GM18909 (cell line): ENCODE measurements around the gene THBS2.

ENCODE experiments used
- ATAC-seq: cut with Tn5 transposase; IDR thresholded peaks from one replicate; pipeline ENCODE4 v1.9.1; 2021; ENCODE audit warnings: mild to moderate bottlenecking; ENCODE audit not compliant: unreplicated experiment, poor library complexity

THBS2 gene

DNA sequence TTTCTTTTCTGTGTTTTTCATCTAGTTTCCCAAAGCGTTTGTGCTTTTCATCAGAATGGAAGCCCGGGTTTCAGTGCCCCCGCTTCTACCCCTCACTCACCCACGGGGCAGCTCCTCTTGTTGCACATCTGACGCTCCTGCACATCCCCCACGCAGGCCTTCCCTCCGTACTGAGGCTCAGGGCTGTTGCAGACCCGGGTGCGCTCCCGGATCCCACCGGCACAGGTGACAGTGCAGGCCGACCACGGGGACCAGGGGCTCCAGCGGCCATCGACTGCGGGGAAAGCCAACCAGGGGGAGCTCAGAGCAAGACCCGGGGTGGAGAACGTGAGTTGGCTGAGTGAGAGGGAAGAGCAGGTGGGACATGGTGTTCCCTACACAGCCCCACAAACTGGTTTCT, 19.0 kb downstream of the THBS2 start:
- ATAC-seq: no peak

DNA sequence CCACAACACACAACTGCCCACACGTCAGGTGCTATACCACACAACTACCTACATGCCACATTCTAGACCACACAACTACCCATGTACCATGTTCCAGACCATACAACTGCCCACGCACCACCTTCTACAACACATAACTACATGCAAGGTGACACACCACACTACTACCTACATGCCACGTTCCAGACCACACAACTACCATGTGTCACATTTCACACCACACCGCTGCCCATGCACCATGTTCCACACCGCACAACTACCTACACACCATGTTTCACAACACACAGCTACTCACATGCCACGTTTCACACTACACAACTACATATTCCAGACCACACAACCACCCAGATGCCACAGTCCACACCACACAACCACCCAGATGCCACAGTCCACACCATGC, 19.8 kb downstream of the THBS2 start:
- no peak for ATAC-seq

DNA sequence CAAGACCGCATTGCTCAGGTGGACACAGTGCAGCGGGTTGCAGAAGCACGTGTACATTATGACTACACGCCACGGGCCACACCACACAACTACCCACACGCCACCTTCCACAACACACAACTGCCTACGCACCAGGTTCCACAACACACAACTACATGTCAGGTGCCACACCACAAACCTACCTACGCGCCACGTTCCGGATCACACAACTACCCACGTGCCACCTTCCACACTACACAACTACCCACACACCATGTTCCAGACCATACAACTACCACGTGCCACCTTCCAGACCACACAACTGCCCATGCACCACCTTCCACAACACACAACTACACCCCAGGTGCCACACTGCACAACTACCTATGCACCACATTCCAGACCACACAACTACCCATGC, 20.5 kb downstream of the THBS2 start:
- no peak for ATAC-seq

DNA sequence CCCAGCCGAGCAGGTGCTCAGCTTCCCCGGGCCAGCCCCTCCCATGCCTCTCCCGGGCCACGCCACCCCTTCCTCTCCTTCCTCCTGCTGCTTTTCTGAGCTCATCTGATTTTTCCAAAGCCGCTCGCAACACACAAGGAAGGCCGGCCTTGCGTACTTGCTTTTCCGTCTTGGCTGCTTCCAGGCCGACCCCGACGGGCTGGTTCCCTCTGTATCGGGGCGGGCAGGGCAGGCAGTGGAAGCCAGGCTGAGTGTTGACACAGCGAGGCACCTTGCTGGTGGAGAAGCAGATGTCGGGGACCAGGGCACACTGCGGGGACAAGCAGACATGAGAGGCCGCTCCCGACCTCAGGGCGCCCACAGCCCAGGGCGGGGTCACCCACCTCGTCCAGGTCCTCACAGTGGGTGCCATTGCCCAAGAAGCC, 21.1 kb downstream of the THBS2 start:
- no peak for ATAC-seq

DNA sequence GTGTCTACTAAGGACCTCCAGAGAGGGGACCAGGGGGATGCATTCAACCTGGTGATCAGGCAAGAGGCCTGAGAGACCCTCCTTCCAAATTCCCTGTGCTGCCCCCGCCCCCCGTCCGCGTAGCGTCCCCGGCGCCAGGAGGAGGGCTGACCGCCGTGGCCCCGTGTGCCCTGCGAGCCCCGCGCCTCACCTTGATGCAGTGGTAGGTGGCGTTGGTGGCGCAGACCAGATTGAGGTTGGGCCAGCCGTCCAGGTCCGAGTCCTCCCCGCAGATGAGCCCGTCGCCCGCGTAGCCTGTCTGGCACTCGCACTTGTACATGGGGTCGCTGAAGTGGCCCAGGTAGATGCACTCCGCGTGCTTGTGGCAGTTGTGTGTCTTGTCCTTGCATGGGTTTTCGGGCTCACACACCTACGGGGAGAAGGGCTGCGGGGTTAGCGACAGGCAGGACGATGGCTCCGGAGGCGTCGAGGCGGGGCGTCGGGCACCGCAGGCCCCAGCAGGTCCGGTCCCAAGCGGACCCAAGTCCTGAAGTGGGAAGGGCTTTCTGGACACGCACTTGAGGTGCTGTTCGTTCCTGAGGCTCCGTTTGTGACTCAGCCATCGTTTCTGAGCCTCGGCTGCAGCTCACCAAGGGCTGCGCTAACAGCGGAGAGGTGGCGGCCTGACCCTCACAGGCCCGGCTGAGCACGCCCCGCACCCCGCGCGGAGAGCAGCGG, 21.7 kb downstream of the THBS2 start:
- no peak for ATAC-seq

DNA sequence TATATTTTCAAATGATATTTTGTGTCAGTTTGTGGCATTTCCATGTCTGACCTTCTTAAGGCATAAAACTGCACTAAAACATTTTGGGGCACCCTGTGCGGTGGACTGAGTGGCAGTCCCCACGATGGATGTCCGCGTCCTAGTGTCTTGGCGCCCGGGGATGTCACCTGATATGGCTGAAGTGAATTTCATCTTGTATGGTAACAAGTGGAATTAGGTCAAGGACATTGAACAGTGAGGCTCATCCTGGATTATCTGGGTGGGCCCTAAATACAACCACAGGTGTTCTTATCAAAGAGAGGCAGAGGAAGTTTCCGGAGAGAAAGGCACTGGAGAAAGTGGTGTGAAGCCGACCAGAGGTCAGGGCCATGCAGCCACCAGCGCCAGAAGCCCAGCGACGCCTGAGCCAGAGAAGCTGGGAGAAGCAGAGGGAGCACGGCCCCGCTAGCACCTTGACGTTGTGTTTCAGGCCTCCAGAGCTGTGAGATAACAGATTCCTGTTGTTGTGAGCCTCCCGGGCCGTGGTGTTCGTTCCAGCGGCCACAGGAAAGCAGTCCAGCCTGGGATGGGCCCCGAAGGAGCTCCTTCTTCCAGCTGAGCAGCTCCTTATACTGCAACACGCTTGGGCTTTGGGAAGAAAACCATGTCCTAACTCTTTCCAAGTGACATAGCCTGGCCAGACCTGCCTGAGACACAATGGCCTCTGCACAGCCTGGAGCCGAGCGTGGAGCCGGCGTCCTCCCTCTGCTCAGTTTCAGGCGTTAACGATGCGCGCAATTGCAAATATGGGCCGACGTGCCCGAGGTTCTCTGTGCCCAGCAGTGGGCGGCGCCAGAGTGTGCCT, 22.5 kb downstream of the THBS2 start:
- no peak for ATAC-seq

DNA sequence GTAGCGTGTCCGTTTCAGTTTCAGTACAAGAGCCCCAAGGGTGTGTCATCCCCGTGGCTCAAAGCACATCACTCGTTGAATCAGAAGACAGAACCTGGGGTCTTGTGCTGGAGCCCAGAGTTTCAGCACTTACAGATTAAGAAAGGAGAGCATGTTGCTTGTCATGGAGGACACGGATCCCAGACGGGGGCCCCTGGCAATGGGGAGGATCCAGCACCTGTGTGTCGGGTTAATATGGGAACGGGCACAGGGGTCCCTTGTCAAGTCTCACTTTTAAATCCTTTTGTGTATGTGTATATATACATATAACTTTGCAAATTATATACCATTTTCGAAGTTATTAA, 23.4 kb downstream of the THBS2 start:
- ATAC-seq: no peak

DNA sequence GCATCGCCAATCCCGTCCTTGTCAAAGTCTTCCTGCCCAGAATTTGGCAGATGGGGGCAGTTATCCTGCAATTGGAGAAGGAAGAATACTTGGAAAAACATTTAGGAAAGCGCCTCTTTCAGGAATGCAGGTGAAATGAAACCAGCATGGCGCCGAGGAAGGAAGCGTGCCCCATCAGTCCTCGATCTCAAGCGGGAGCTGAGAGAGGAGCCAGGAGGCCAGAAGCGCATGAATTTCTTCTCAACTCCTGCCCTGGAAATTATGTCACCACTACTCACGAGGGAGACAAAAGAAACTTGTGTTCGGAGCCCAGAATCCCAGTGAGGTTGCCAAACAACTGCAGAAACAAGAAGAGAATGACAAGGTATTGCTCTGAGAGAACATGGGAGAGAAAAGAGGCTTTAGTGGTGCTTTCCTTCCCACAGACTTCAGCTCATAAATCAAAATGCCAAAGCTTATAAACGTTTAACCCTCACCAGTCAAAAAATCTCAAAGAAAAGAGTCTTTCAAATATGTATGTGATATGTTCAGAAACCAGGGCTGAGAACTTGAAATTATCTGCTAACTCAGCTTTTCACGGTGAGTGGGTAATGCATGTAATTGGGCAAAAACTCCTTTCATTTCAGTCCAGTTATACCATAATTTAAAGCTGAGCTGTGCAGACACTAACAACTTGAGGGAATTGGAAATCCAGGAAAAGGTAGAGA, 23.9 kb downstream of the THBS2 start:
- ATAC-seq: no peak

DNA sequence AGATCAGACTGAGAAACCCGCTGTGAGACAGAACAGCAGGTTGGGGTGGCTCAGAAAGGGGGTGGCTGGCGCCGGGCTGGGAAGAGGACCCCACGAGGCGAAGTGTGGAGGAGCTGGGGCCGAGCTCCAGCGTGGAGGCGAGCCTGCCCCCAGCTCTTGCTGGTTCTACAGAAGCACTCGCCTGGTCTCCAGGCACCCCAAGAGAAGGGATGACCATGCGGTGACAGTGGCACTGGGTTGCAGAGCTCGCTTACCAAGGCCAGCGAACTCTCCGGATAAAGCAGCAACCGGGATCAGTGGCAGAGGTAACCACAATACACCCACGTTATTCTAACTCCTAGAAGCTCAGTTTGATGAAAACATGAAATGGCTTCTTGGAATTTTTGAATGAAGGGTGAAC, 26.5 kb downstream of the THBS2 start:
- ATAC-seq: no peak

DNA sequence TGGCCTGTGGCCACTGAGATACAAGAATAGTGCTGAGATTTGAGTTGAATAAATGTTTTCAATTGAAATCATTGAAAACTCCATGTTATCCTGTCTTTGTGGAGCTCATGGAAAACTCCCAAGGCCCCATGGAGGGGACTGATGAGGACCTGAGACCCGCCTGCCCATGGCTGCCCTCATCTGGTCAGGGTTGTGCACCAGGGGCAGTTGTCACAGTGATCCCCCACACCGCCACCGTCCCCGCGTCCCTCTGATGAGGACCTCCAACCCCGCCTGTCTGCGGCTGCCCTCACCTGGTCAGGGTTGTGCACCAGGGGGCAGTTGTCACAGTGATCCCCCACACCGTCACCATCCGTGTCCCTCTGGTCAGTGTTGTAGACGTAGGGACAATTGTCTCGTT, 27.8 kb downstream of the THBS2 start:
- no peak for ATAC-seq

DNA sequence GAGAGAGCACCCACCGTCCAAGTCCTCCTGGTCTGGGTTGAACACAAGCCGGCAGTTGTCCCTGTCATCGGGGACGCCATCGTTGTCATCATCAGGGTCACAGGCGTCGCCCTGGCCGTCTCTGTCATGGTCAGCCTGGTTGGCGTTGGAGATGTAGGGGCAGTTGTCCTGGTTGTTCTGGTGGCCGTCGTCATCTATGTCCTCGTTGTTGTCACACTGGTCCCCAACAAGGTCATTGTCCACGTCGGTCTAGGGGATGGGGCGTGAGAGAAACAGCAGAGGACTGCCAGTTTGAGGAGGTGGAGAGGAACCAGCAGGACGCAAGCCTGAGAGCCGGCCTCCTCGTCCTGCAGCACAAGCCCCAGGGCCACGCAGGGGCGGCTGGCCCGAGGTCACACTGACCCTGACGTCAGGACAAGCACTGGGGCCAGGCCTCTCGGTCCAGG, 28.5 kb downstream of the THBS2 start:
- no peak for ATAC-seq

DNA sequence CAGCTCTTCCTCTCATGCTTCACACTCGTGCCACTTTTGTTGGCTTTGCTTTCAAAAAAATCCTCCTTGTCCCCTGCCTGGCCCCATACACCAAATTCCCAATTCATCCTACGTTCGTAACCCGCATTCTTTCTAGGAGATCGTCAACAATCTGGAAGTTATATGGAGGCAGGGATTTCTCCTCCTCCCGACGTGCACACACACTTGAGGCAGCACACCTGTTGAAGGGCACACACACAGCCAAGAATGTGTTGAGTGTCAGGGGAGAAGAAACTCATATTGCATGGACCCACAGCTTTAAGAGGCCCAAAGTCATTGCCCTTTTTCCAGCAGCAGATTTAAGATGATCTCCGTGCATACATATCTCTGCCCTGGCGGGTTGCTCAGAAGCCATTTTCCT, 28.9 kb downstream of the THBS2 start:
- no peak for ATAC-seq

DNA sequence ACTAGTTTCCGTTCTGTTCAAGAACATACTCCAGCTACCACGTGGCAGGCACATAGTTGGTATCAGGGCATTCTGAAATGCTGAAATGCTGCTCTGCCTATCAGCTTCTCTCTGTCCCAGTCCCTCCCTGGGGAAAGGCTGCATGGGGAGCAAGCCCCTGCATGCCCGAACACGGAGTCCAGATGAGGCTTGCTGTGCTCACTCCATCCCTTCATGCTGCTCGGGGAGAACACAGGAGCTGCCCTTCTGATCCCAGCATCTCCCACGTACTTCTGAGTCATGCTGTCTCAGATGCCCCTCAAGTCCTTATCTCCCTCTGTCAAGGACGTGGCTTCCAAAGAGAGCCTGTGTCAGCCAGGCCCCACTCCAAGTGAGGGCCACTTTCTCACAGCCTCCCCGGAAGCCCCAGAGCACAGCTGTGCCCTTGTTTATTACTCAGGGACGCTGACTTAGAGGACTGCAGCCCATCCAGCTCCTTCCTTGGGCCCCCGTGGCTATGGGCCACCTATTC, 29.4 kb downstream of the THBS2 start:
- ATAC-seq: no peak

DNA sequence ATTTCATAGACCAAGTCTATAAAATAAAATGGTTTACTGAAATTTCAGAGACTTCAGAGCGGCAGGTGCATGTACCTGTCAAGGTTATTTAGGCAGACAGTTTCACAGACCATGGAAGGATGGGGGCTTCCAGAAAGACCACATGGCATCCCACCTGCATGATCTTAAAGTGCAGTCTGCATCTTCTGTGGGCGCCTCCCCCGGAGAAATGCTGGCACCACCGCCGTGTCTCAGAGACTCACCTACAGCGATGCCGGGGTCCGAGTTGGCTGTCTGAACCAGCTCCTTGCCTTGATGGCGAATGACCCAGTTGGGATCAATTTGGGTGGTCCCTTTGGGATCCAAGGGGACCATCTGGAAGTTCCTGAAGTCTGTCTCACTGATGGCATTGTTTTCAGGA, 30.6 kb downstream of the THBS2 start:
- ATAC-seq: no peak

DNA sequence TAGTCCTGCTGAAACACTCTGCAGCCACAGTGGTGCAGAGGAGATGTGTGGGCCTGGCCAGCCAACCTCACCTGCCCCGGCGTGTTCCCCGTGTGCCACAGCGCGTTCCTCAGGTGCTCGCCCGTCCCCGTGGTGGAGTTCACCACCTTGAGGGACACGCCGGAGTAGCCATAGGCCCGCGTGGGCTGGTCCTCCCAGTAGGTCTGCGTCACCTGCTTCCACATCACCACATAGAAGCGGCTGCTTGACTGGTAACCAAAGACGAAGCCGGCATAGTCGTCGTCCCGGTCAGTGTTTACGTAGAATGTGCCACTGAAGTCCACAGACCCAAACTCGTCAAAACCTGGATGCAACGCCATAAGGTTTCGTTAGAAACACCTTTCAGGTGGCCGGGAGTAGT, 31.5 kb downstream of the THBS2 start:
- no peak for ATAC-seq

DNA sequence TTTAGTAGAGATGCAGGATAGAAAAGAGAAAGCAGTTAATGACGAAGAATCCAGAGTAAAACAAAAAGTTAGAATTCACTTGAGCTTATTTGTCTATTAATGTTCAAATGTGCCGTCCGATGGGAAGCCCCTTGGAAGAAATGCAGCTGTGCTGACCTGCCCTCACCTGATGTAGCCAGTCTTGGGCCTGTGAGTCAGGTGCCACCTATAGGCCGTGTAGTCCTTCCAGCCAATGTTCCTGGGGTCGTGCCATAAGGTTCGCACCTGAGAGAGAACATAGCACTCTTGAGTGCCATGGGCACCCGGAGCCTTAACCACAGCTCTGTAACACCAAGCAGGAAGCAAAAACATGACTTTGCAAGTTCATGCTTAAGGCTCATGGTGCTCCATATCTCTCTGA, 32.4 kb downstream of the THBS2 start:
- no peak for ATAC-seq

DNA sequence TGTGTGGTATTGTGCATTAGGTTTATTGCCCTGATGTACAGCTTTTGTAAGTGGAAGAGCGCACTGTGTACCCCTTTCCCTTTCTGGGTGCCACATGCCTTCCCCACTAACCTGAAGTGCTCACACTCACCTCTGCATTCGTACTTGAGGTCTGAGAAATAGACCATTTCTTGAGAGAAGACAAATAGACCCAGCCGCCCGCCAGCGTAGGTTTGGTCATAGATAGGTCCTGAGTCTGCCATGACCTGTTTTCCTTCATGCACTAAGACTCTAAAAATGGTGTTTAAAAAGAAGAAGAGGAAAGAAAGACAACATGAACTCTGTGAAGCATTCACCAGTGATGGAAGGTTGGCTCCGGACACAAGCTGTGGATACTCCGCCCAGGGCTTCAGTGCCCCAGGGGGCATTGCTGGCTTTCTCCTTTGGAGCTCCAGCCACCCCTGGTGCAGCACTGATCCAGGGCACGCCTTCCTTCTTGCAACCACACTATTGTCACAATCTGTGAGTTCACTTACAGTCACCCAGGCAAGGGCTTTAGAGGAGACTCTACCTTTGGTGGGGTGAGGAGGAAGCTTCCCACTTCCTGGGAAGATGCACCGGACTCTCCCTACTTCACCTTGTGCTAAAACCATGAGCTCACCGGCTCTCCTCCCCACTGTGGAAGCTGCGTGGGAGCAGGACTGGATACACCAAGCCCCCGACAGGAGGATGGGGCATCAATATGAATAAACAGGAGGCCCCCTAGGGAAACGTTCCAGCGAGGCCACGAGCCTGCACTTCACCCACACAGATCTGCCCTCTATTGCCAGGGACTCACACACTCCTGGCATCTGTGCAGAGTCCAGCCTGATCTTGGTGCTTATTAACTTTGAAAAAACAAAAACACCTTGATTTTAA, 33.3 kb downstream of the THBS2 start:
- no peak for ATAC-seq

DNA sequence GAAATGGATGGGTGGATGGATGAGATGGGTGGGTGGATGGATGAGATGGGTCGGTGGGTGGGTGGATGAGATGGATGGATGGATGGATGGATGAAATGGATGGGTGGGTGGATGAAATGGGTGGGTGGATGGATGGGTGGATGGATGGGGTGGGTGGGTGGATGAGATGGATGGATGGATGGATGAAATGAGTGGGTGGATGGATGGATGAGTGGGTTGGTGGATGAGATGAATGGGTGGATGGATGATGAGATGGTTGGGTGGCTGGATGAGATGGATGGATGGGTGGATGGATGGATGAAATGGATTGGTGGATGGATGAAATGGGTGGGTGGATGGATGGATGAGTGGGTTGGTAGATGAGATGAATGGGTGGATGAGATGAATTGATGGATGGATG, 35.7 kb downstream of the THBS2 start:
- ATAC-seq: no peak

DNA sequence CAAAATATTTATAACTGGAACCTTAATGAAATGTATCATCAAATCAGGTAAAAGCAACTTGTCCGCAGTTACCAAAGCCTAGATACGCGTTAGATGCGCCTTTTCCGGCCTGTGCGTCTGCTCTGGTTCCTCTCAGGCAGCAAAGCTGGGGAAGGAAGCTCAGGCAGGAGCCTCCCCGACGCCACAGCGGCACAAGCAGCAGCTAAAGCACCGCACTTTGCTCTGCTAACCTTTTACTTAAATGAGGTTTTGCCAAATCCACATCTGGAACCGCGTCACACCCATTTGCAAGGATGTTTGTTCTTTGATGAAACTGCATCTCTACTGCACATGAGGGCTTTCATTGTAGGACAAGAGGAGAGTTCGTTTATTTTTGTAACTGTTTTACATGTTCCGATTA, 36.8 kb downstream of the THBS2 start:
- ATAC-seq: no peak

DNA sequence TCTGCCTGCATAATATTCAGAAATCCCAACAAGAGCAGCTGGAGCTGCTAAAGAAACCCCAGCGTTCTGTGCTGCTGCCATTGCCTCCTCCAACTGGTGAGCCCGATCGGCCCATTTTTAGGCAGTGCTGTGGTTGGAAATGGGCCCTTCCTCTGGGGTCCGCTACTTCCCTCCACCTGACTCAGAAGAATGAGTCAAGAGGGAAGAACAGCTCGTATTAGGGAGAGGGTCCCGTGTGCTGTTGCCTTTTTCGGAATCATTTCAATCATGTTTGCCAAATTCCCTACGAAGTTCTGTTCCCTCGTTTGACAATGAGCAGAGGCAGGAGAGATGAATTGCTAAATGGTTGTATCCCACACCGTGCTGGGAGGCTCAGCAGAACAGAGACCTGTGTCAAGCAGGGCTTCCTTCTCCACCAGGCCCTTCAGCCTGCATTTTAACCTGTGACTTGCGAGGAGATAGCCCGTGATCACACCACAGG, 38.4 kb downstream of the THBS2 start:
- no peak for ATAC-seq
